ENCODE measurements around the gene COL4A1. TPM values are rescaled to one million over a fixed set of nuclear protein-coding genes. Genes with fewer than 3 reads are reported as not detected.

COL4A1 gene
- total and polyA plus RNA-seq, 8 donors: 418 to 1,057 (median 547) TPM

DNA sequence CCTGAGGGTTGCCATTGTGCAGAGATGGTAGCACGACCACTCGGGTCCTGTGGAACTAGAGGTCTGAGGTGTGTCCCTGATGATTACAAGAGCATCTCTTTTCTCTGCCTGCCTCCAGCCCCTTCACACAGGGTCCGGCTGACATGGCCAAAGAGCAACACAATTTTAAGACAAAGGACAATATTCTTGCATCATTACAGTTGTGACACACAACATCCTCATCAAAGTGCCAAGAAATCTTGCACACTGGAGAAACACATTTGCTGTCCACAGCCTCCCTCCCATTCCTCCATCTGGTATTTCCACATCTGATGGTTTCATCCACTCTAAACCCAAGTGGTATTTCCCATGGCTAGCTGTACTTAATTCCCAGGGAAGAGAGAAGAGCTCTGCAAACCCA is 12.8 kb downstream of the COL4A1 start:
- no peak overlapping the region for H3K27ac ChIP-seq
- no peak for ATAC-seq
- no peak for TF ChIP-seq CTCF (IDR thresholded peaks at IDR 0.05)

DNA sequence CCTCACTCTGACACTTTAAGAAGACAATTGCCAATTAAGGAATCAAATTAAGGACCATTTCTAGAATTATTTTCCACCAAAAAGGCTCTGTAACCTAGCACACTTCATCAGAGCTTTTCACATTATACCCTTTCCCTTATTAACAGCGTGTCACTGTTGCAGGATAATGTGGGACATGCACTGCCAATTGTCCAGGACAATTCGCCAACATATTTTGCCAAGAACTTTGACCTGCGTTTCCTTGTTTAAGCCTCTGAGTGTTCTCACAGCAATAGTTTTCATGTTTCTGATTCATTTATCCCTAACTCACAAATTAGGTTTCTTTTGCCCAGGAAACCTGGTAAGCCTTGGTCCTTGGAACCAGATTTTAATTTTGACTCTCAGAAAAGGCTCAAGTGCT is 13.3 kb downstream of the COL4A1 start:
- peaks cover 3 to 6% of the 10 kb centered on the region in 2 donors for H3K4me1 ChIP-seq
- no peak overlapping the region for H3K27ac ChIP-seq
- intact Hi-C loops (cut with DNase I): no loop called here
- H3K9me3 ChIP-seq: no peaks in the 10 kb centered on the region
- peaks cover 0 to 17% of the 10 kb centered on the region in 2 donors for H3K27me3 ChIP-seq
- no peak for TF ChIP-seq CTCF (IDR thresholded peaks at IDR 0.05)
- DNase-seq (no peak), ATAC-seq (no peak)
- H3K4me3 ChIP-seq: no peak overlapping the region
- no peaks in the 10 kb centered on the region for H3K36me3 ChIP-seq

More for the DNA sequence above, 12.8 kb downstream of the COL4A1 start:
- H3K4me3 ChIP-seq: no peak overlapping the region
- H3K9me3 ChIP-seq: no peaks in the 10 kb centered on the region
- H3K36me3 ChIP-seq: no peaks in the 10 kb centered on the region
- no peak for DNase-seq
- peaks cover 6 to 10% of the 10 kb centered on the region in 2 donors for H3K4me1 ChIP-seq
- peaks cover 0 to 22% of the 10 kb centered on the region in 2 donors for H3K27me3 ChIP-seq
- intact Hi-C loops (cut with DNase I): no loop called here

- intact Hi-C loops (cut with DNase I): no loop called here
- no peak for TF ChIP-seq CTCF (IDR thresholded peaks at IDR 0.05)
- no peak overlapping the region for H3K27ac ChIP-seq
- no peak for ATAC-seq
- DNase-seq: no peak
- H3K27me3 ChIP-seq: peaks cover 0 to 11% of the 10 kb centered on the region in 2 donors
- no peaks in the 10 kb centered on the region for H3K9me3 ChIP-seq
- H3K36me3 ChIP-seq: no peaks in the 10 kb centered on the region
- H3K4me3 ChIP-seq: no peak overlapping the region
- H3K4me1 ChIP-seq: peaks cover 3 to 6% of the 10 kb centered on the region in 2 donors
These were observed 13.9 kb downstream of the COL4A1 start for GRCh38 chr13:110293037-110293436.

- Histone ChIP-seq H3K36me3 (no peaks in the 10 kb centered on the region), H3K27me3 (peaks cover 0 to under 1% of the 10 kb centered on the region in 2 donors), H3K27ac (no peak overlapping the region), H3K4me3 (no peak overlapping the region), H3K9me3 (no peaks in the 10 kb centered on the region), H3K4me1 (peaks cover 11 to 16% of the 10 kb centered on the region in 2 donors)
- intact Hi-C loops (cut with DNase I): no loop called here
- TF ChIP-seq CTCF (IDR thresholded peaks at IDR 0.05): no peak
- ATAC-seq (no peak), DNase-seq (no peak)
These were observed 15.7 kb downstream of the COL4A1 start for GRCh38 chr13:110291286-110291685.

DNA sequence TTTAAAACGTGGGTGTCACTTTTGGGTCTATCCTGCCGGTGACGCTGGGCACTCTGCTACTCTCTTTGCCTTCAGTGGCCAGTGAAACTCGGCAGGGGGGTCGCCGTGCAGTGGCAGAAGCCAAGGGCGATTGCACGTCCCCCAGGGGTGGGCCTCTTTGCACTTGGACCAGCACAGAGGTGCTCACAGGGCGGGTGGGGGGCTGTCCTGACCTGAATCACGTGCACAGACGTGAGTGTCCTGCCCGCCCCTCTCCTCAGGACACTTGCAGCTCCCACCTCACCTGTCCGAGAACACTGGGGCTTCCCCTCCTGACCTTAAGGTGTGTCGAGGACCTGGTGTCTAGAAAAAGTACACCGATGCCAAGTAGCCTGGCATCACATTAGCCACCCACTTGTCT is 16.1 kb downstream of the COL4A1 start:
- Histone ChIP-seq H3K27ac (no peak overlapping the region), H3K4me1 (peaks cover 11 to 16% of the 10 kb centered on the region in 2 donors), H3K27me3 (no peaks in the 10 kb centered on the region), H3K4me3 (no peak overlapping the region), H3K9me3 (no peaks in the 10 kb centered on the region), H3K36me3 (no peaks in the 10 kb centered on the region)
- ATAC-seq (no peak), DNase-seq (no peak)
- TF ChIP-seq CTCF (IDR thresholded peaks at IDR 0.05): no peak
- intact Hi-C loops (cut with DNase I): no loop called here
